ENCODE results near the gene MGAT4B.

The MGAT4B gene

DNA sequence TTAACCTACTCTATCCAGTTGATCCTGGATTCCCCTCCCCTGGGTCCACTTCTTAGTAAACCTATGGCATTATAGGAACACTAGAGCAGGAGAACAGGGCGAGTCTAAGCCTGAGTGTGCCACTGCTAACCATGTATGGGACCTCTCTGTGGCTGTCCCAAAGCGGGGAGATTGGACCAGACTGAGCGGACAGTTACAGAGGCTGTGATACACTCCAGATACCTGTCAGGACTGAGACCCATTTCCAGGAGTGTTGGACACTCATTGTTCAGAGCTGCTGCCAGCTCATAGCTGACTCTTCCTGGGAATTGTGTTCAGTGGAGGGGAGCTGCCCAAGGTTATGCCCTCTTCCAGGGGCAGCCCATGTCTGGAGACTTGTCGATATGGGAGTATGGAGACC lies 24.8 kb downstream of the MGAT4B start:
- TF ChIP-seq, protein P1, sequence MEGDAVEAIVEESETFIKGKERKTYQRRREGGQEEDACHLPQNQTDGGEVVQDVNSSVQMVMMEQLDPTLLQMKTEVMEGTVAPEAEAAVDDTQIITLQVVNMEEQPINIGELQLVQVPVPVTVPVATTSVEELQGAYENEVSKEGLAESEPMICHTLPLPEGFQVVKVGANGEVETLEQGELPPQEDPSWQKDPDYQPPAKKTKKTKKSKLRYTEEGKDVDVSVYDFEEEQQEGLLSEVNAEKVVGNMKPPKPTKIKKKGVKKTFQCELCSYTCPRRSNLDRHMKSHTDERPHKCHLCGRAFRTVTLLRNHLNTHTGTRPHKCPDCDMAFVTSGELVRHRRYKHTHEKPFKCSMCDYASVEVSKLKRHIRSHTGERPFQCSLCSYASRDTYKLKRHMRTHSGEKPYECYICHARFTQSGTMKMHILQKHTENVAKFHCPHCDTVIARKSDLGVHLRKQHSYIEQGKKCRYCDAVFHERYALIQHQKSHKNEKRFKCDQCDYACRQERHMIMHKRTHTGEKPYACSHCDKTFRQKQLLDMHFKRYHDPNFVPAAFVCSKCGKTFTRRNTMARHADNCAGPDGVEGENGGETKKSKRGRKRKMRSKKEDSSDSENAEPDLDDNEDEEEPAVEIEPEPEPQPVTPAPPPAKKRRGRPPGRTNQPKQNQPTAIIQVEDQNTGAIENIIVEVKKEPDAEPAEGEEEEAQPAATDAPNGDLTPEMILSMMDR (IDR thresholded peaks at IDR 0.05; ENCODE audit: low read depth, low read length): no peak
- Histone ChIP-seq H3K36me3 (0 out of 2 replicates have a peak, but pooled peaks cover 3% of the 10 kb centered on the region), H3K27me3 (ENCODE audit: insufficient read depth, low read depth, severe bottlenecking) (no peaks in the 10 kb centered on the region), H3K27ac (no peak overlapping the region), H3K4me3 (ENCODE audit: low read depth, low read length) (no peak overlapping the region), H3K9me3 (ENCODE audit: severe bottlenecking) (no peaks in the 10 kb centered on the region)
- DNase-seq: no peak

- Histone ChIP-seq H3K27ac (no peak overlapping the region), H3K27me3 (ENCODE audit: insufficient read depth, low read depth, severe bottlenecking) (no peaks in the 10 kb centered on the region), H3K4me3 (ENCODE audit: low read depth, low read length) (no peak overlapping the region), H3K36me3 (0 out of 2 replicates have a peak, but pooled peaks cover 3% of the 10 kb centered on the region), H3K9me3 (ENCODE audit: severe bottlenecking) (no peaks in the 10 kb centered on the region)
- DNase-seq: no peak
- TF ChIP-seq, protein P1 (IDR thresholded peaks at IDR 0.05; ENCODE audit: low read depth, low read length): no peak
Measured at GRCh38 chr5:179780362-179780761, 26.3 kb downstream of the MGAT4B start.

DNA sequence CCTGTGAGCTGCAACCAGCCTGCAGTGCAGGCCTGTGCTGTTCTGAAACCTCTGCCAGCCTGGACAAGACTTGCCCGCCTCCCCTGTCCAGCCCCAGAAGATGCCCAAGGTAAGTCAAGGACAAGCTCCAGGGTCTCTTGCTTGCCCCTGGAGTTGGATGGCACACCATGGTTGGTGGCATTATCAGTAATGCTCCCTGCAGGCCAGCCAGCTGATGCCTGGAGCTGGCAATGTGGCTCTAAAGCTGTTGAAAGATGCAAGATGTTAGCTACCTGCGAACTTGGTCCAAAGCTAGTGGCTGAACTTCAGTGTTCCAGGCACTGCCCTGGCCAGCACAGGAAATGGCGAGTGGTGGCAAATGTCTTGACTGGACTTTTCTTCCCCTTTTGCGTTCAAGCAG lies 26.8 kb downstream of the MGAT4B start:
- Histone ChIP-seq H3K27me3 (ENCODE audit: insufficient read depth, low read depth, severe bottlenecking) (no peaks in the 10 kb centered on the region), H3K4me3 (ENCODE audit: low read depth, low read length) (no peak overlapping the region), H3K36me3 (0 out of 2 replicates have a peak, but pooled peaks cover 3% of the 10 kb centered on the region), H3K27ac (no peak overlapping the region), H3K9me3 (ENCODE audit: severe bottlenecking) (no peaks in the 10 kb centered on the region)
- DNase-seq: no peak
- TF ChIP-seq, protein P1 (IDR thresholded peaks at IDR 0.05; ENCODE audit: low read depth, low read length): no peak

DNA sequence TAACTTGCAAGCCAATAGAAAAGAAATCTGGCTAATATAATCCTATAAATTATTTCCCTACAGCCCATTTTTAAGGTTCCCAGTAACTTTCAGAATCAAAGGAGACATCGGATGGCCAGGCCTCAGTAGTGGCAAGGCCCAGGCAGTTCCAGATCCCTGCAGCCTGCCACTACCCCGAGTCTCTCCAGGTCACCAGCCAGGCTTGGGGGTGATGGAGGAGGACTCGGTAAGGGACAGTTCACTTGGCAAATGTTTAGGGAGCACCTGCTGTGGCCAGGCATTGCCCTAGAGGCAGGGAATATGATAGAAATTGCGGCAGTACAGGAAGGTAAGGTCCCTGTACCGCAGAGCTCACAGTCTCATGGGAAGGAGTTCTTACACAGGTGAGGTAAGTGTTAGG lies 28.1 kb downstream of the MGAT4B start:
- no peaks in the 10 kb centered on the region for H3K27me3 ChIP-seq (ENCODE audit: insufficient read depth, low read depth, severe bottlenecking)
- DNase-seq: no peak
- TF ChIP-seq, protein P1 (IDR thresholded peaks at IDR 0.05; ENCODE audit: low read depth, low read length): no peak
- 0 out of 2 replicates have a peak, but pooled peaks cover 3% of the 10 kb centered on the region for H3K36me3 ChIP-seq
- H3K9me3 ChIP-seq (ENCODE audit: severe bottlenecking): no peaks in the 10 kb centered on the region
- H3K27ac ChIP-seq: no peak overlapping the region
- no peak overlapping the region for H3K4me3 ChIP-seq (ENCODE audit: low read depth, low read length)

GRCh38 chr5:179777909-179778308 lies 28.8 kb downstream of the MGAT4B start:
- Histone ChIP-seq H3K4me3 (ENCODE audit: low read depth, low read length) (no peak overlapping the region), H3K36me3 (peaks cover 3% of the 10 kb centered on the region; the same call in 1 of the 2 replicates), H3K27ac (no peak overlapping the region), H3K27me3 (ENCODE audit: insufficient read depth, low read depth, severe bottlenecking) (no peaks in the 10 kb centered on the region), H3K9me3 (ENCODE audit: severe bottlenecking) (no peaks in the 10 kb centered on the region)
- no peak for DNase-seq
- TF ChIP-seq, protein P1 (IDR thresholded peaks at IDR 0.05; ENCODE audit: low read depth, low read length): no peak

DNA sequence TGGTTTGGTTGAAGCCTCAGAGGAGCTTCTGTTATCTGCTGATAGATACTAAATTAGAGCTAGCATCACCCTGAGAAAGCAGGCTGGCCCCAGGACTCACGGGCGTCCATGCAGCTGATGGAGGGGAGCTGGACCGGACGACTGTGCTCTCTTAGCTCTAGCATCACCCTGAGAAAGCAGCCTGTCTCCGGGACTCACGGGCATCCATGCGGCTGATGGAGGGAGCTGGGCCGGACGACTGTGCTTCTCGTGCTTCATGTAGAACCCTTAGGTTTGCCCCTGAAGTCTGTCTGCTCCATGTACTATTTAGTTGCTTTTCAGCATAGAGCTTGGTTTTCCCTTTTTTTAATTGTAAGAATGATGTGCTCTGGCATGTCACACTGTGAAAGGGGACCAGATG lies 29.2 kb downstream of the MGAT4B start:
- TF ChIP-seq, protein P1 (IDR thresholded peaks at IDR 0.05; ENCODE audit: low read depth, low read length): no peak
- Histone ChIP-seq H3K4me3 (ENCODE audit: low read depth, low read length) (no peak overlapping the region), H3K27me3 (ENCODE audit: insufficient read depth, low read depth, severe bottlenecking) (no peaks in the 10 kb centered on the region), H3K27ac (no peak overlapping the region), H3K9me3 (ENCODE audit: severe bottlenecking) (no peaks in the 10 kb centered on the region), H3K36me3 (peaks cover 3% of the 10 kb centered on the region; the same call in 1 of the 2 replicates)
- DNase-seq: no peak

Data from WERI-Rb-1 (cell line).